HCT116 (cell line): ENCODE results near the gene SLC5A10. TPM values are rescaled to one million over a fixed set of nuclear protein-coding genes. Genes with fewer than 3 reads are reported as not detected.
A peak's percentile ranks its signal among the peaks of the same experiment; 100 is the strongest.
"Not testable (repeated sequence)": the region's sequence is repeated elsewhere in the genome, so short reads cannot be mapped to it uniquely, and the experiment has no call there.

Experiments used
- ATAC-seq: fragments of 200-7000 bp; cut with Tn5 transposase; 2 replicates; pipeline ENCODE4 v1.9.1; 2020; ENCODE audit warnings: mild to moderate bottlenecking, moderate library complexity
- BruUV-seq: library from RNA; stranded (reverse); fragments of 400-500 nt; replicated peaks from 2 replicates; lab custom pipeline; 2021; lab: Mats Ljungman, UMichigan
- CTCF ChIA-PET: fragments of 300-600 bp; sonication (Branson Sonifier 250); formaldehyde crosslinking; loops from one replicate; lab custom pipeline; 2021; ENCODE audit warnings: antibody characterized with exemption; lab: Charles Lee
- POLR2A ChIA-PET: fragments of 300-600, 350-600 bp; sonication (Branson Sonifier 250); formaldehyde crosslinking; loops from one replicate; lab custom pipeline; 2021; ENCODE audit warnings: antibody characterized with exemption; lab: Charles Lee
- RAD21 ChIA-PET, 2 experiments: fragments of 300-600 bp; sonication (Branson Sonifier 250); formaldehyde crosslinking; loops; one replicate each; lab custom pipeline; 2023; ENCODE audit warnings: low total read pairs in 2 of 2; ENCODE audit not compliant: uncharacterized antibody in 2 of 2, unreplicated experiment in 2 of 2, low non-redundant PET in 1 of 2; lab: Charles Lee
- DNase-seq: peaks from one replicate; pipeline ENCODE4 v3.0.0-alpha.2; 2010; ENCODE audit warnings: low read depth, low spot score
- H2AFZ ChIP-seq: fragments of 200-600 bp; shearing (Covaris generic), sonication (generic); 2 replicates; pipeline ENCODE4 v1.6.1; 2017; ENCODE audit warnings: low read depth, mixed run types, mixed read lengths, antibody characterized with exemption, low read length; ENCODE audit not compliant: poor library complexity, severe bottlenecking
- H3K27ac ChIP-seq: 2 replicates; pipeline ENCODE4 v1.5.1; 2012; ENCODE audit warnings: low read depth, low read length
- H3K27me3 ChIP-seq: fragments of 200-600 bp; sonication (generic); 2 replicates; pipeline ENCODE4 v1.6.1; 2016; ENCODE audit warnings: mixed run types, low read length, mixed read lengths; ENCODE audit not compliant: insufficient read depth
- H3K36me3 ChIP-seq, 2 experiments: fragments of 200-500 bp in 1 of 2; fragments of 200-600 bp in 1 of 2; sonication (Bioruptor generic) in 1 of 2; sonication (generic) in 1 of 2; 2 replicates each; pipeline versions ENCODE4 v1.5.1 to v1.6.1; 2014 to 2016; ENCODE audit warnings: low read length in 2 of 2, inconsistent platforms in 1 of 2, mixed read lengths in 1 of 2, mixed run types in 1 of 2; ENCODE audit not compliant: insufficient read depth in 2 of 2, control insufficient read depth in 1 of 2
- H3K4me1 ChIP-seq, 2 experiments: fragments of 200-600 bp in 1 of 2; sonication (generic) in 1 of 2; 2 replicates each; pipeline versions ENCODE4 v1.5.1 to v1.6.1; 2012 to 2017; ENCODE audit warnings: low read length in 2 of 2, inconsistent platforms in 1 of 2, mild to moderate bottlenecking in 1 of 2, mixed read lengths in 1 of 2, mixed run types in 1 of 2, moderate library complexity in 1 of 2; ENCODE audit not compliant: insufficient read depth in 2 of 2, control insufficient read depth in 1 of 2
- H3K4me2 ChIP-seq: fragments of 200-600 bp; sonication (generic); 2 replicates; pipeline ENCODE4 v1.6.1; 2017; ENCODE audit warnings: mixed run types, low read length, mixed read lengths
- H3K4me3 ChIP-seq, 2 experiments: fragments of 200-600 bp in 1 of 2; sonication (generic) in 1 of 2; replicated peaks in 1 of 2; 2 replicates each; pipeline ENCODE4 v1.5.1; 2011 to 2016; ENCODE audit warnings: low read length in 2 of 2, control low read depth in 1 of 2, low read depth in 1 of 2, mild to moderate bottlenecking in 1 of 2, mixed read lengths in 1 of 2, mixed run types in 1 of 2
- H3K79me2 ChIP-seq: fragments of 200-600 bp; sonication (generic); 2 replicates; pipeline ENCODE4 v1.6.1; 2017; ENCODE audit warnings: mild to moderate bottlenecking, mixed run types, low read length, moderate library complexity, mixed read lengths; ENCODE audit not compliant: insufficient read depth
- H3K9ac ChIP-seq: fragments of 200-600 bp; sonication (generic); 2 replicates; pipeline ENCODE4 v1.6.1; 2016; ENCODE audit warnings: low read length, mixed read lengths
- H3K9me2 ChIP-seq: fragments of 200-600 bp; sonication (generic), shearing (Covaris generic); 2 replicates; pipeline ENCODE4 v1.6.1; 2017; ENCODE audit warnings: mixed run types, mild to moderate bottlenecking, moderate library complexity; ENCODE audit not compliant: insufficient read depth
- H3K9me3 ChIP-seq, 2 experiments: fragments of 200-500 bp in 1 of 2; fragments of 200-600 bp in 1 of 2; sonication (Bioruptor generic) in 1 of 2; sonication (generic) in 1 of 2; 2 replicates each; pipeline ENCODE4 v1.6.1; 2014 to 2017; ENCODE audit warnings: low read length in 2 of 2, mixed read lengths in 2 of 2, inconsistent platforms in 1 of 2, low read depth in 1 of 2, mild to moderate bottlenecking in 1 of 2, mixed run types in 1 of 2, moderate library complexity in 1 of 2; ENCODE audit not compliant: control insufficient read depth in 1 of 2, insufficient read depth in 1 of 2
- H4K20me1 ChIP-seq: fragments of 200-600 bp; sonication (generic), shearing (Covaris generic); 2 replicates; pipeline ENCODE4 v1.6.1; 2017; ENCODE audit warnings: mixed run types, mild to moderate bottlenecking, moderate library complexity; ENCODE audit not compliant: insufficient read depth
- intact Hi-C: fragments of 100-400 bp; cut with micrococcal nuclease; formaldehyde crosslinking; loops from 2 replicates; pipeline ENCODE4 v1.10.0; 2022
- total RNA-seq: library from RNA; stranded (reverse); gene quantifications from one replicate; pipeline ENCODE4 v1.2.1, GENCODE V29; 2021; ENCODE audit not compliant: unreplicated experiment

SLC5A10 gene
- total RNA-seq, 1 experiment from 2014 or later = not detected

DNA sequence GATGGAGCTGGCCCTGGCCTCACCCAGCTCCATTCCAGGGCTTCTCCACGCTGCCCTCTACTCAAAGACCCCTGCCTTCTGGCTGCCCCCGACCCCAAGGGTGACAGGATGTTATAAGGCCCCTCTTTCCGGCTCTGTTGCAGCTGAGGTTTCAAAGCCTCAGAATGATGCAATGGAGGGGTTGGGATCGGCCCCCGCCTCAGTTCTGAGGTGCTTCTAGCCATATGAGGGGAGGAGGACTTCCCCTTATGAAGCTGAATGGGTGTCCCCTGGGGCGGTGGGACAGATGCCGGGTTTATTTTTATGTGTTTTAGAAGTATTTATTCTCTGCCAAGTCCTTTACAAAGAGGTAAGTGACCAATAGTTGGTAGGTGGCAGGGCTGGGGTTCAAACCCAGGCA is 96.9 kb downstream of the SLC5A10 start:
- intact Hi-C loops, CTCF ChIA-PET, H3K27me3 ChIP-seq, H3K9me3 ChIP-seq, BruUV-seq, POLR2A ChIA-PET, ATAC-seq, H3K27ac ChIP-seq, H3K4me2 ChIP-seq, DNase-seq, H3K9me2 ChIP-seq, H3K4me3 ChIP-seq, H3K4me1 ChIP-seq, H3K36me3 ChIP-seq, H3K9ac ChIP-seq, RAD21 ChIA-PET, H3K79me2 ChIP-seq, H2AFZ ChIP-seq, H4K20me1 ChIP-seq: not testable (repeated sequence)

DNA sequence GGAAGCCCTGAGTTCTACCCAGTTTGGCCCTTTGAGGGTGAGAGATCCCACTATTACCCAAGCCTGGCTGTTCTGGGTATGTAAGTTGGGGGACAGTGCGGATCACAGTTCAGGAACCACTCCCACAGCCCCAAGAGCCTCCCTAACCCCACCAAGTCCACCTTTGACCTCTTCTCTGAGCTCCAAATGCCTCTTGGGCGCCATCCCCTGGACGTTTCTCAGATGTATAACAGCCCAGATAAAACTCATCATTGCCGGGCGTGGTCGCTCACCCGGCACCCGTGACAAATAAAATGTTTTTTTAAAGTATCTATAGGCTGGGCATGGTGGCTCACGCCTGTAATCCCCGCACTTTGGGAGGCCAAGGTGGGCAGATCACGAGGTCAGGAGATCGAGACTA is 103.5 kb downstream of the SLC5A10 start:
- H3K9me3 ChIP-seq, H4K20me1 ChIP-seq, H3K27me3 ChIP-seq, H3K4me2 ChIP-seq, H3K79me2 ChIP-seq, POLR2A ChIA-PET, H3K9ac ChIP-seq, H3K4me1 ChIP-seq, DNase-seq, intact Hi-C loops, RAD21 ChIA-PET, BruUV-seq, CTCF ChIA-PET, H3K27ac ChIP-seq, H3K36me3 ChIP-seq, H3K9me2 ChIP-seq, H2AFZ ChIP-seq, H3K4me3 ChIP-seq: not testable (repeated sequence)
- peak; percentile 89 for ATAC-seq

DNA sequence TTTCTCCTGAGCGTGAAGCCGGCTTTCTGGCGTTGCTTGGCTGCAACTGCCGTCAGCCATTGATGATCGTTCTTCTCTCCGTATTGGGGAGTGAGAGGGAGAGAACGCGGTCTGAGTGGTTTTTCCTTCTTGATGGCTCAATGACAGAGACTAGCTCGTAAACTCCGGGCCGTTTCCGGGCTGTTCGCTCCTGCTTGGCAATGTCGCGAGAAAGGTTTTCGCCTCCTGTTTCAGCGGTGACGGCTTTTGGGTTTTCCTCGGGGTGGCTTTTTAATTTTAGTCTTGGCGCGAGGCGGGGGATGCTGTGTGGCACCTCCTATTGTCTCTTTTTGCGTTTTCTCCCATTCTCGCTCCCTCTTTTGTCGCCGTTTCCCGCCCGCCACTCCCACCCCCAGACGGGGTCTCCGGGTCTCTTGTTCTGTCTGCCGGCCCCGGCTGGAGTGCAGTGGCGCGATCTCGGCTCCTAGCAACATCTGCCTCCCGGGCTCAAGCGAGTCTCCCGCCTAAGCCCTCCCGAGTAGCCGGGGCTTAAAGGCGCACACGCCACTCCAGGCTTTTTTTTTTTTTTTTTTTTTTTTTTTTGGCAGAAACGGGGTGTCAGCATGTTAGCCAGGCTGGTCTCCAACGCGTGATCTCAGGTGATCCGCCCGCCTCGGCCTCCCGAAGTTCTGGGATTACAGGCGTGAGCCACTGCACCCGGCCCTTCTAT is 110.2 kb downstream of the SLC5A10 start:
- peak; percentile 21; the same call in 1 of the 2 replicates for ATAC-seq
- H3K9me3 ChIP-seq, H3K36me3 ChIP-seq, H3K4me3 ChIP-seq, H3K27me3 ChIP-seq, H3K9ac ChIP-seq, POLR2A ChIA-PET, CTCF ChIA-PET, H3K4me2 ChIP-seq, H3K27ac ChIP-seq, H4K20me1 ChIP-seq, H3K9me2 ChIP-seq, intact Hi-C loops, RAD21 ChIA-PET, H2AFZ ChIP-seq, H3K4me1 ChIP-seq, DNase-seq, H3K79me2 ChIP-seq: not testable (repeated sequence)
- TSS peak; percentile 96 for BruUV-seq

DNA sequence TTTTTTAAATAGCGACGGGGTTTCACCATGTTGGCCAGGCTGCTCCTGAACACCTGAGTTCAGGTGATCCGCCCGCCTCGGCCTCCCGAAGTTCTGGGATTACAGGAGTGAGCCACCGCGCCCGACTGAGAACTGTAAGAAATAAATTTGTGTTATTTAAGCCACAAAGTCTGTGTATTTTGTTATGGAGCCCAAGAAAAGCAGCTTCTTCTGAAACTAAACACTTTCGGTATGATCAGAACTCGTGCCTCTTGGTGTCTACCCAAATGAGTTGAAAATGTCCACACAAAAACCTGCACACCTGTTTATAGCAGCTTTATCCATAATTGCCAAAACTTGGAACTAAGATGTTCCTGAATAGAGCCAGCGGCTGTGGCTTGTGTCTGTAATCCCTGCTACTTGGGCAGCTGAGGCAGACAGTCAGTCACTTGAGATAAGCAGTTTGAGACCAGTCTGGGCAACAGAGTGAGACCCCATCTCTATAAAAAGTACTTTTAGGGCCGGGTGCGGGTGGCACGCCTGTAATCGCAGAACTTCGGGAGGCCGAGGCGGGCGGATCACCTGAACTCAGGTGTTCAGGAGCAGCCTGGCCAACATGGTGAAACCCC is 110.9 kb downstream of the SLC5A10 start:
- H3K4me1 ChIP-seq, H3K4me2 ChIP-seq, H3K9ac ChIP-seq, POLR2A ChIA-PET, H4K20me1 ChIP-seq, RAD21 ChIA-PET, CTCF ChIA-PET, H3K27me3 ChIP-seq, H3K79me2 ChIP-seq, H3K4me3 ChIP-seq, intact Hi-C loops, H3K9me2 ChIP-seq, BruUV-seq, H3K9me3 ChIP-seq, DNase-seq, H2AFZ ChIP-seq, H3K27ac ChIP-seq, H3K36me3 ChIP-seq: not testable (repeated sequence)
- peak; percentile 83 for ATAC-seq
